Measurements from ENCODE around the gene RPS19.
"Not testable (repeated sequence)": the region's sequence is repeated elsewhere in the genome, so short reads cannot be mapped to it uniquely, and the experiment has no call there.

The RPS19 gene

DNA sequence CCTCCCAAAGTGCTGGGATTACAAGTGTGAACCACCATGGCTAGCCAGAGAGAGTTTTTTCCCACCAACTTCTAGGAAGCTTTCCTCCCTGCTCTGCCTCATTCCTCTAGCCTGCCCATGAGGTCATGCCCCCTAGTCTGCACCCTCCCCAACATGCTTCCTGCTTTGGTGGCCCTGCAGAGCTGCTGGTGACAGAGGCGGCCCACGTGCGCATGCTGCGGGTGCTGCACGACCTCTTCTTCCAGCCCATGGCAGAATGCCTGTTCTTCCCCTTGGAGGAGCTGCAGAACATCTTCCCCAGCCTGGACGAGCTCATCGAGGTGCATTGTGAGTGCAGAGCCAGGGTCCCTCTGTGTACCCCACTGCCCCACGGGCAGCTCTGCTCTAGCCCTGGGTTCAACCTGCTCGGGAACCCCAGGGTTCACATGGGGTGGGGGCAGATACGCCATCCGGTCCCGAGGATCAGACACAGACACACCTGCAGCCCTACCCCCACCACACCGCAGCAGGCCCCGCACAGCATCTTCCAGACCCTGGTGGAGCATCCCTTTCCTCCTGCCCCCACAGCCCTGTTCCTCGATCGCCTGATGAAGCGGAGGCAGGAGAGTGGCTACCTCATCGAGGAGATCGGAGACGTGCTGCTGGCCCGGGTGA, 41.8 kb downstream of the RPS19 start:
- DNase-seq (ENCODE audit: low read depth), result no peak

DNA sequence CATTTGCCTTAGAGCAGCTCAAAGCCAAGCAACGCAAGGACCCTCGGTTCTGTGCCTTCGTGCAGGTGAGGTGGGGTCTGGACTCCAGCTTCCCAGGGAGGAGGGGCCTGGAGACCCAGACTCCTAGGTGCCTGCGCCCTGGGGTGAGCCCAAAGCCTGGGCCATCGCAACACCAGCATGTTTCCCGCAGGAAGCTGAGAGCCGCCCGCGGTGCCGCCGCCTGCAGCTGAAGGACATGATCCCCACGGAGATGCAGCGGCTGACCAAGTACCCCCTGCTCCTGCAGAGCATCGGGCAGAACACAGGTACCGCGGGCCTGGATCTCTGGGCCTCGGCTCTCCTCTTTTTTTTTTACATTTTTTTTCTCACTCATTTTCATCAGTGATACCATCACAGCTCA, 42.5 kb downstream of the RPS19 start:
- no peak for DNase-seq (ENCODE audit: low read depth)

DNA sequence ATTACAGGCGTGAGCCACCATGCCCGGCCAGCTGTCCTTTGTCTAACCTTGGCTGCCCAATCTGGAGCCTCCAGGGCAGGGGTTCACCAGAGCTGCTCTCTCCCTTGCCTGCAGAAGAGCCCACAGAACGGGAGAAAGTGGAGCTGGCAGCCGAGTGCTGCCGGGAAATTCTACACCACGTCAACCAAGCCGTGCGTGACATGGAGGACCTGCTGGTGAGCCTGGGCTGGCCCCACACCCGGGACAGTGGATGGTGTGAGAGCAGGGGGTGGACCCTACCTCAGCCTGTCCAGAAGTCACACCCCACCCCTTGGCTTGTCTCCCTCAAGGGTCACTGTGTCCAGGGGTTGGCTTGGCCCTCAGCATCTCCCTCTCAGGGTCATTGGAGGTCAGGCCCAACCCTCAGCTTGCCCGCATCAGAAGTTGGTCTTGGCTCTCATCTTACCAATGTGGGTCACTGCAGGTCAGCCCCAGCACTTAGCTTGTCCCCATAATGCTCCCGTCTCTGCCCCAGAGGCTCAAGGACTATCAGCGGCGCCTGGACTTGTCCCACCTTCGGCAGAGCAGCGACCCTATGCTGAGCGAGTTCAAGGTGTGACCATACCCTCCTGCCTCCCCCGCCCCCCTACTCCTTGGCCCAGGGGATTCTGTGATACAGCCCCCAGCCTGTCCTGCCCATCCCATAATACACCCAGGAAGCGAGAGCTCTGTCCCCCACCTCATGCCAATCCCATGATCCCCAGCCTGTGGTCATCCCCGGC, 43.3 kb downstream of the RPS19 start:
- DNase-seq (ENCODE audit: low read depth), result no peak

DNA sequence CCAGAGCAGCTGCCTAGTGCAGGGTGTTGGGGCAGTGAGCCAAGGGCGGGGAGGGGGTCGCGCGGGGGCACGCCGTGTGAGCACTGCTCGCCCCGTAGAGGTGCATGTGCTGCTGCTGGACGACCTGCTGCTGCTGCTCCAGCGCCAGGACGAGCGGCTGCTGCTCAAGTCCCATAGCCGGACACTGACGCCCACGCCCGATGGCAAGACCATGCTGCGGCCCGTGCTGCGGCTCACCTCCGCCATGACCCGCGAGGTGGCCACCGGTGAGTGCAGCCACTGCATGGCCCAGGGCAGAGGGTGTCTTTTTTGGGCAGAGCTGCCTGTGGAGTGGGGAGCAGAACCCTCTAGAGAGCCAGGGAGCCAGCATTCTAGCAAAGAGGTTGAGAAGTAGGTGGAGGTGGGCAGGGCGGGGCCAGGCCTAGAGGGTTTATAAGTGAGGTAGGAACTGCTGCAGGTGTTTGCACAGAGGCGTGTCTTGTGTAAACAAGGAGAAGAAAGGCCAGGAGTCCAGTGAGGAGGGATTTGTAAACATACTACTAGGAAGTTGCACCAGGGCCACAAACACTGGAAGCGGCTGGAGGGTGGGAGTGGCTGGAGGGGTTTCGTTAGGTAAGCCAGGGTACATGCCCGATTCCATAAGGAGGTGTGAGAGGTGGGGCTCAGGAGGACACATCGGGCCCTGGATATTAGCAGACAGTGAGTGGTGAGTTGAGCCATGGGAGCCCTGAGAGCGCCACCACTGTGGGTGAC, 44.2 kb downstream of the RPS19 start:
- DNase-seq (ENCODE audit: low read depth), result no peak

GRCh38 chr19:41905273-41906002, 45.4 kb downstream of the RPS19 start:
- no peak for DNase-seq (ENCODE audit: low read depth)

GRCh38 chr19:41906271-41906670, 46.2 kb downstream of the RPS19 start:
- no peak for DNase-seq (ENCODE audit: low read depth)

GRCh38 chr19:41906916-41907680, 47.0 kb downstream of the RPS19 start:
- DNase-seq (ENCODE audit: low read depth), result no peak

- no peak for DNase-seq (ENCODE audit: low read depth)
Observed at GRCh38 chr19:41907994-41908615, 48.0 kb downstream of the RPS19 start.

DNA sequence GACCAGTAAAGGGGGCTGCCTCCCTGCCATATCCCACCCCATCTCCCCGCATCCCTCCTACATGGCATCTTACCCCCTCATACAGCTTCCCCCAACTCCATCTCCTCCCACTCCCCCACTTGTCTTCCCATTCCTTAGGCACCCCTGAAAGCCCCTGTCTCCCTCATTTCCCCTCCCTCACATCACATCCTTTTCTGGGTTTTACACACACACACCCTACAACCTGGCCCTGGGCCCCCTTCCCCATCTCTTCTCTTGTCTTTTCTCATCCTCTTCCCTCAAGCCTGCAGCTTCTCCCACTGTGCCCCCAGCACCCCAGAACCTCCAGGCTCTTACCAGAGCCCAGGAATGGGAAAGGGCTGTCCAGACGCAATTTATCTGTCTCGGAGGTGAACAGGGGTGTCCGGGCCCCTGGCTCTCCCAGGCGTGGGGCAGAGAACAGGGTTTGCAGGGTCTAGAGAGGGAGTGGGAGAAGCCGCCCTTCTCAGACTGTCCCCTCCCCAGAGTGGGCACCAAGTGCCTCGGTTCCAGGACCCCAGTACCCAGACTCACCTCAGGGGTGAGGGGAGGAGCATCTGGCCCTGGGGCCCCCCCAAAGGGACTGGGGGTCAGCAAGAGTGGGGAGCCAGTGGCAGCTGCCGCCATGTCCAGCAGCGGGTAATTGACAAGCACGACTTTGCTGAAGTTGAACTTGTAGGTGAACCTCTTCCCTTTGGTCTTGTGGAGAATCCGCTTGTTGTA, 48.8 kb downstream of the RPS19 start:
- DNase-seq (ENCODE audit: low read depth), result no peak

DNA sequence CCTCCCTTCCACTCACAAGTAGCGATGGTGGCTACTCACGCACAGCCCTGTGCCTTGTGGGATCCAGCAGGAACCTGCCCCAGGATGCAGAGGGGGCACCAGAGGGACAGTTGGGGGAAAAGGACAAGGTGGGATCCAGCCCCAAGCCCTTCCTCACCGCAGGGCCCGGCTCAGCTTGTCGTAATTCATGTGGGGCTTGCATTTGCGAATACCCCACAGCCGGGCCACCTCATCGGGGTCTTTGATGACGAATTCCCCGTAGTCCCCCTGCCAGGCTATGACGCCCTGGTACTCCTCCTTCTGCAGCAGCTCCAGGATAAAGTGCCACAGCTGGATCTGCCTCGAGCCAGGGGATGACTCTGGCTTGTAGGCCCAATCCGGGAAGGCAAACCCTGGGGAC, 49.7 kb downstream of the RPS19 start:
- no peak for DNase-seq (ENCODE audit: low read depth)

- no peak for DNase-seq (ENCODE audit: low read depth)
Observed at GRCh38 chr19:41910240-41910991, 50.4 kb downstream of the RPS19 start.

- no peak for DNase-seq (ENCODE audit: low read depth)
Observed at GRCh38 chr19:41910992-41911888, 51.2 kb downstream of the RPS19 start.

- DNase-seq (ENCODE audit: low read depth), result no peak
Observed at GRCh38 chr19:41911889-41912731, 52.1 kb downstream of the RPS19 start.

GRCh38 chr19:41912899-41913537, 53.0 kb downstream of the RPS19 start:
- DNase-seq (ENCODE audit: low read depth), result no peak

DNA sequence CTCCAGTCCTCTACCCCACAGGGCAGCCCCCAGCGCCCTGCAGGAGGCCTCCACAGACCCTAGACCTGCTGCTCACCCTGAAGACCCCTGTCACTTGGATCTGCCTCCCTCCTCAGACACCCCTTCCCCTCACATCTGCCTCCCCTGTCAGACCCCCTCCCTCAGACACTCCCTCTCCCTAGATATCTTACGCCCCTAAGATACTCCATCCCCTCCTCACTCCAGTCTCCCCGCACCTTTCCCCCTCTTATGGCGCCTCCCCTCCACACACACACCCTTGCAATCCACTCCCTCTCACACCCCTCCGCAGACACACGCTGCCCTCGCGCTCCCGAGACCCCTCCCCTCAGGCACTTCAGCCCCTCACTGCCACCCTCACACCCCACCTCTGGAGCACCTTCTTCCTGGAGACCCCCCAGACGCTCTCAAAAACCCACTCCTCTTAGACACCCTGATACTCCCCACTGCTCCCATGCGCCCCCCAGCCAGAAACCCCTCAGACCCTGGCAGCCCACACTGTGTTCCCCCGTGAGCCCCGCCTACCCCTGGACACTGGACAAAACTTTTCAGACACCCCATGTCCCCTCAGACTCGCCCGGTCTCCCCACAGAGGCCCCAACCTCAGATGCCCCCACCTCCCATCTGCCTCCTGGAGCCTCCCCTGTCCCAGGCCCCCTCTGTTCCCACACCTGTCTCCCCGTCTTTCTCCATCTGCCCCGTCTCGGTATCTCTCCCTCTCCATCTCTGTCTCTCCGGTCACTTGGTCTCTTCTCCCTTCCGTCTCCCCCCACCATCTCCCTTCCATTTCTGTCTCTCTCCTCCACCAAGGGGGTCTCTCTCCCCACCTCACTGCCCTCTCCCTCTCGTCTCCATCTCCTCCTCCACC, 53.7 kb downstream of the RPS19 start:
- no peak for DNase-seq (ENCODE audit: low read depth)

GRCh38 chr19:41914424-41914834, 54.4 kb downstream of the RPS19 start:
- DNase-seq (ENCODE audit: low read depth), result not testable (repeated sequence)
